Tibial nerve (tissue), 4 donors: ENCODE results near the gene MFSD11.

Source experiments
- EP300 ChIP-seq, 2 donors: sonication (generic); formaldehyde crosslinking; IDR thresholded peaks; one replicate each; pipeline ENCODE4 v1.6.1; 2017; ENCODE audit warnings: antibody characterized with exemption in 2 of 2, mild to moderate bottlenecking in 1 of 2
- POLR2A ChIP-seq, 2 donors: fragments of 450-650 bp; IDR thresholded peaks; one replicate each; pipeline ENCODE4 v1.6.1; 2017; ENCODE audit warnings: antibody characterized with exemption in 2 of 2, mild to moderate bottlenecking in 2 of 2, moderate library complexity in 2 of 2
- TF ChIP-seq, protein P1 (sequence below), 5 experiments: fragments of 200-600 bp in 3 of 5; fragments of 450-650 bp in 2 of 5; sonication (generic) in 3 of 5; IDR thresholded peaks; one replicate each; pipeline ENCODE4 v1.5.1; 2016 to 2019; ENCODE audit warnings: antibody characterized with exemption in 5 of 5, mild to moderate bottlenecking in 3 of 5, moderate library complexity in 2 of 5

DNA sequence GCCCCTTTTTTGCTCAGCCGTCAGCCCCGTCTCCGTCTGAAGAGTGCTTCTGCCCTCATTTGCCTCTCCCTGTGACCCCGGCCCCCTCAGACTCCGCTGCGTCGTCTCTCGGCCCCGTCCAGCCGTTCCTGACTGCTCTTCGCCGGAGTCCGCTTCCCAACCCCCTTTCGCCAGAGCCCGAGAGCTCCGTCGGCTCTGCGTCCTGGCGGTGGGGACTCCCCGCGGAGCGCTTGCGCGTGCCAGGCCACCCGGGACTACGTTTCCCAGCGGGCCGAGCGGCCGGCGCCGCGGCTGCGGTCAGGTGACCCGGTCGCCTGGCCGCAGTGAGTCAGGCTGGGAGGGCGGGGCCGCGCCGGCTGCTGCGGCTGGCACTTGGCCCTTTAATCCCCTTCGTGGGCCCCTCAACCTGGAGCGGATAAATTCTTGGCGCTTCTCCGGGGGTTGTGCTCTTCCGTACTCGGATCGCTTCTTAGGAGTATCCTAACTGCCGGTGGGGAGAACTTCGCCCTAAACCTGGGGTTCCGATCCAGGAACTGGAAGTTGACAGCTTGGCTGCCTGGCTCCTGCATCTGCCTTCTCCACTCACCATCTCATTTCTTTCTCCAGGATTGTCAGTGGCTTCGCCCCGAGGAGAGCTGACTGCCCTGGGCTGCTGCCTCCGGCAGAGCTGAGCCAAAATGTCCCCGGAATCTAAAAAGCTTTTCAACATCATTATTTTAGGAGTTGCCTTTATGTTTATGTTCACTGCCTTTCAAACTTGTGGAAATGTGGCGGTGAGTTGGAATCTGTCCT, at the start of gene MFSD11:
- TF ChIP-seq, protein P1, sequence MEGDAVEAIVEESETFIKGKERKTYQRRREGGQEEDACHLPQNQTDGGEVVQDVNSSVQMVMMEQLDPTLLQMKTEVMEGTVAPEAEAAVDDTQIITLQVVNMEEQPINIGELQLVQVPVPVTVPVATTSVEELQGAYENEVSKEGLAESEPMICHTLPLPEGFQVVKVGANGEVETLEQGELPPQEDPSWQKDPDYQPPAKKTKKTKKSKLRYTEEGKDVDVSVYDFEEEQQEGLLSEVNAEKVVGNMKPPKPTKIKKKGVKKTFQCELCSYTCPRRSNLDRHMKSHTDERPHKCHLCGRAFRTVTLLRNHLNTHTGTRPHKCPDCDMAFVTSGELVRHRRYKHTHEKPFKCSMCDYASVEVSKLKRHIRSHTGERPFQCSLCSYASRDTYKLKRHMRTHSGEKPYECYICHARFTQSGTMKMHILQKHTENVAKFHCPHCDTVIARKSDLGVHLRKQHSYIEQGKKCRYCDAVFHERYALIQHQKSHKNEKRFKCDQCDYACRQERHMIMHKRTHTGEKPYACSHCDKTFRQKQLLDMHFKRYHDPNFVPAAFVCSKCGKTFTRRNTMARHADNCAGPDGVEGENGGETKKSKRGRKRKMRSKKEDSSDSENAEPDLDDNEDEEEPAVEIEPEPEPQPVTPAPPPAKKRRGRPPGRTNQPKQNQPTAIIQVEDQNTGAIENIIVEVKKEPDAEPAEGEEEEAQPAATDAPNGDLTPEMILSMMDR (IDR thresholded peaks at IDR 0.05), result peak in 1 of 5 experiments; percentile 48
- TF ChIP-seq EP300 (IDR thresholded peaks at IDR 0.05) (peak; percentile 2 to 16), POLR2A (IDR thresholded peaks at IDR 0.05) (peak; percentile 41 to 61)
